NCI-H1048 (cell line): Measurements from ENCODE around the gene YIPF5.

Source experiments
- DNase-seq: peaks from one replicate; lab custom pipeline; 2025; lab: John Stamatoyannopoulos, UW

Gene YIPF5

DNA sequence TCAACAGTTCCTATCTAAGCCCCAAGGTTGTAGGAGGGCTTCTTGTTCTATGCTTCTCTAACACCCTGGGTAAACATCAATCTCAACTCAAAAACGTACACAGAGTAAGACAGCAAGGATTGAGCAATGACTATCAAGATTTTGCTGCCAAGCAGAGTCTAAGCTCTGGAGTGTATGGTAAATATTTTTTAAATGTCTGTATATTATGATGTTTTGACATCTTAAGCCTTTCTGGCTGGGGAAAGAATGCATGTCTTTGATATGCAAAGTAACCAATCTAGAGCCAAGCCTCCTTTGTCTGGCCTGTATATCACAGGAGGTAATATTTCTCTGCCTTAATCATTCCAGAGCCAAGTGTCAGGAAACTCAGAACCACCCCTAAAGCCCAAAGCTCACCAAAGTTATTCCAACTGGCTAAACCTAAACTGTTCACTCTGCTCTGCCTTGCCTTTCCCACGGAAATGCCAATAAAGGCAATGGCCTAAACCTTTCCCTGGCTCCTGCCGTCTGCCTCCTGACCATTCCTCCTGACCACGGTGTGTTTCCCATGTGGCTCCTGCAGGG is 45.2 kb downstream of the YIPF5 start:
- DNase-seq: no peak

DNA sequence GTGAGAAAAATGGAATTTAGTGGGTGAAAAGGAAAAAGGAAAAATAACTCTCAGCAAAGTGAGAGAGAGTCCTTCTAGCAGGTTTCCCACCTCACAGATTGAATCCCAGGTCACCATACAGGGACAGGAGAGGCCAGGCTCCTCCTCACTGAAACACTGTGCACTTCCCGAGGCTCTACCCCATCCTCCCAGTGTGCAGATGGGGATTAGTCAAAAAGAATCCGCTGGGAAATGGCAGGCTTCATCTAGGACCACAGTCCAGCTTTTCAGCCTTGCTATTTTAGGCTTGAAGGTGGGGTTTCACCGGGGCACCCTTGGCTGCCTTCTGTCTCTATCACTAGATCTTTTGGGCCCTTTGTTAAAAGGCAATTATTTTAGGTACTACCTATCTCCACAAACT is 47.8 kb downstream of the YIPF5 start:
- no peak for DNase-seq

DNA sequence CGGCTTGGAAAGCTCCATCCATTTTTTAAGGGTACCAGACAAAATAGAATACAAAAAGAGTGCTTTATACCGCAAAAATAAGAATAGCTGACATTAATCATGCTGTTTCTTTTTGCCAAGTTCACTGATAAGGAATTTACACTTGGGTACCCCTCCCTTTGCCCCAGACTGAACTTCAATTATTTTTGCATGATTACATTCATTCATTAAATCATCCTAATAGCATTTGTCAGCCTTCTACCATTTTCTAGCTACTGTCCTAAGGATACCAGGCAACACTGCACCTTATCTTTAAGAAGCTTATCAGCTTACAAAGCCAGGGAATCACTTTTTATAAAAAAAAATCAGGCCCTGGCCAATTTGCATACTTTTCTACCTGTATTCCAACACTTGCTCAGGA is 48.4 kb downstream of the YIPF5 start:
- no peak for DNase-seq

DNA sequence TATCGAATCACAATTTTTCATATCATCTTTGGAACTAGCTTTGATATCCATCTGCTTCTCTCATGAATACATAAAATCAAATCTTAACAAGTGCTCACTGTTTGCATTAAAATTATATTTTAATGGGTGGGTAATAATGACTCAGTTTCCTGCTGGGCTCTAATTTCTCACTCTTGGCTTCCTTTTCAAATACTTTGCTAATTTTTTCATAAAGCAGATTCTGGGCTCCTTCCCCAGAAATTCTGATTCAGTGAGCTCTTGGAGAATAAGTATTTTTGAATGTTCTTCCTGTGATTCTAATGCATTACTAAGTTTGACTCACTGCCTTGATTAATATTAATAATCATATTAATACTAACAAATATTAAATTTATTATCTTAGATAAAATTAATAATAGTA is 48.9 kb downstream of the YIPF5 start:
- no peak for DNase-seq

DNA sequence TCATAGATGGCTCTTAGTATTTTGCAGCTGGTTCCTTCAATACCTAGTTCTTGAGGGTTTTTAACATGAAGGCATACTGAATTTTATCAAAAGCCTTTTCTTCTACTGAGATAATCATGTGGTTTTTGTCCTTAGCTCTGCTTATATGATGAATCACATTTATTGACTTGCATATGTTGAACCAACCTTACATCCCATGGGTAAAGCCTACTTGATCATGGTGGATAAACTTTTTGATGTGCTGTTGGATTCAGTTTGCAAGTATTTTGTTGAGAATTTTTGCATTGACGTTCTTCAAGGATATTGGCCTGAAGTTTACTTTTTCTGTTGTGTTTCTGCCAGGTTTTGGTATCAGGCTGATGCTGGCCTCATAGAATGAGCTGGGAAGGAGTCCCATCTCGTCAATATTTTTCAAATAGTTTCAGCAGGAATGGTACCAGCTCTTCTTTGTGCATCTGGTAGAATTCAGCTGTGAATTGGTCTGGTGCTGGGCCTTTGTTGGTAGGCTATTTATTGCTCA is 49.7 kb downstream of the YIPF5 start:
- no peak for DNase-seq

DNA sequence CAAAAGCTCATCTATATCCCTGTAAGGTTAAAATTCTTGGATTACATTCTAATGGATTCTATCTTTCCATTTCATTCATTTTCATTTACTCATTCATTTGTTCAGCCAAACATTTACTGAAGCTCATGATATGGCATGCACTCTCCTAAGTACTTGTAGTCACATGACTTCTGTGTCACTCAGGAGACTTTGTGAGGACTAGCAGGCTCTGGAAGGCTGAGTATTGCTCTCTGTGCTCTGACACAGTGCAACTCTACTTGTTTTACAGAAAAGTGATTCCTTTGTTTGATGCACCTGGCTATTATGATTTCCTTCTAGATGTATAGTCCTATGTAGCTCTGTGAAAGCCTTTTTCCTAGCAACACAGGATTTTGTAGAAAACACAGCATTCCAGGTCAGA is 53.0 kb downstream of the YIPF5 start:
- no peak for DNase-seq

DNA sequence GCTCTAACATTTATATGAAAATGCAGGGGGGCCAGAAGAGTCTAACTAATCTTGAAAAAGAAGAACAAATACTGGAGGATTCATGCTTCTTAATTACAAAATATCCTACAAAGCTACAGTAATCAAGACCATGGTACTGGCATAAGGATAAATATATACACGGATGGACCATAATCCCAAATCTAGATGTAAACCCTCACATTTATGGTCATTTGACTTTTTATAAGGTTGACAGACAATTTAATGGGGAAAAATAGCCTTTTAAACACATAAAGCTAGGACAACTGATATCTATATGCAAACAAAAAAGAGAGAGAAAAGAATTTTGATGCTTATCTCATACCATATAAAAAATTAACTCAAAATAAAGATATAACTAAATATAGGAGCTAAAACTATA is 55.9 kb downstream of the YIPF5 start:
- no peak for DNase-seq
